ENCODE data around the gene CORO7.

Gene CORO7

DNA sequence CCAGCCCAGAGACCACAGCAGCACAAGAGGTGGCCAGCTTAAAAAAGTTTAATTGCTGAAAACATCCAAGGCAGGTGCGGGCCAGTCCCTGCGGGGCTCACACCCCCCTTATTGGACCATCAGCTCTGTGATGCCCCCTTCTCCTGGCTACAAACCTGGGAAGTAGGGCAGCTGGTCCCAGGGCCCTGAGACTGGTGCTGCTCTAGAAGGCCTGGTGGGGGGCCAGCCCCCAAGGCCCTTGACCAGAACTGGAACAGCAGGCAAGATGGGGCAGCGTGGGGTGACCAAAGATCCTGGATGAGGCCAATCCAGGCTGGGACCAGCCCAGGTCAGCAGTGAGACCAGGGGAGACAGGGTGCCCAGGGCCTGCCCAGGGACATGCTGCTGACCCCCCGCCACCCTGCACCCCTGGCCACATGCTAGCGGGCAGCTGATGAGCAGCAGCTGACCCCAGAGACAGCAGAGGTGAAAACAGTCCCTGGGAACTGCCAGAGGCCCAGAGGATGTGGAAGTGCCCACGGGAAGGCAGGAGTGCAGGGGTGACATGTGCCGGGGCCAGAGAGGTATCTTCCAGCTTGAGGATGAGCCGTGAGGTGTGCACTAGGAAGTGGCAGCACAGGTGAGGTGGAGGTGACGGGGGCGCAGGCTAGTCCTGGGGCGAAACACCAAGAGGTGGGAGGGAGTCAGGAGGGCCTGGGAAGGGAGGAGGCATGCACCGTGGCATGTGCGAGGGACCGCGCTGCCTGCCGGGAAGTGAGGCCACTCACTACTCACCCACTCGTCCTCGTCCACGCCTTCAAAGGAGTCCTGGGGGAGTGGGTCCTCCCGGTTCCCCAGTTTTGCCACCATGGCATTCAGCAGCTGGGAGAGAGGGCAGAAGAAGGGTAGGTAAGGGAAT lies 61.6 kb downstream of the CORO7 start:
- no peak overlapping the region for H3K4me3 ChIP-seq
- H3K9me3 ChIP-seq (ENCODE audit: low read depth, low read length), result no peaks in the 10 kb centered on the region
- no peak for TF ChIP-seq FOXP2 (optimal IDR thresholded peaks at IDR 0.05; ENCODE audit: control extremely low read depth, extremely low read length, insufficient read depth)
- no peak overlapping the region for H3K27ac ChIP-seq
- no peak for DNase-seq (ENCODE audit: low read depth, low spot score)
- H3K9ac ChIP-seq (ENCODE audit: insufficient read length), result no peak overlapping the region
- H3K36me3 ChIP-seq (ENCODE audit: insufficient read depth, low read length), result no peaks in the 10 kb centered on the region

DNA sequence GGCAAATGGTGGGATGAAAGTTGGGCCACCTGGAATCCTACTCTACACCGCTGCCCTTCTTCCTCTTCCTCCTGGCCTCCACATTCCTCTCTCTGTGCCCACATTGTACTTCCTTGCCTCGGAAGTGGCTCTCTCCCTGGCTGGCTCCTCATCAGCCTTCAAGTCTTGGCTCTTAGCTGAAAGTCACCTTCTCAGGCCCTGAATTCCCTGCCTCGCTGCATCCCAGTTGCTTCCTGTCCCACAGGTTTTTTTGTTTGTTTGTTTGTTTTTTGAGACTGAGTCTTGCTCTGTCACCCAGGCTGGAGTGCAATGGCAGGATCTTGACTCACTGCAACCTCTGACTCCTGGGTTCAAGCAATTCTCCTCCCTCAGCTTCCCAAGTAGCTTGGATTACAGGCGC lies 62.7 kb downstream of the CORO7 start:
- no peak overlapping the region for H3K4me3 ChIP-seq
- H3K36me3 ChIP-seq (ENCODE audit: insufficient read depth, low read length), result peaks cover 4% of the 10 kb centered on the region; the same call in 1 of the 2 replicates
- no peaks in the 10 kb centered on the region for H3K9me3 ChIP-seq (ENCODE audit: low read depth, low read length)
- no peak overlapping the region for H3K27ac ChIP-seq
- H3K9ac ChIP-seq (ENCODE audit: insufficient read length), result no peak overlapping the region
- TF ChIP-seq FOXP2 (optimal IDR thresholded peaks at IDR 0.05; ENCODE audit: control extremely low read depth, extremely low read length, insufficient read depth) (no peak), EZH2 (IDR thresholded peaks at IDR 0.05) (no peak), POLR2AphosphoS5 (IDR thresholded peaks at IDR 0.05; ENCODE audit: borderline replicate concordance, low read depth, low read length) (no peak)
- no peak for DNase-seq (ENCODE audit: low read depth, low spot score)

- no peak for TF ChIP-seq FOXP2 (optimal IDR thresholded peaks at IDR 0.05; ENCODE audit: control extremely low read depth, extremely low read length, insufficient read depth)
- no peak for TF ChIP-seq POLR2AphosphoS5 (IDR thresholded peaks at IDR 0.05; ENCODE audit: borderline replicate concordance, low read depth, low read length)
- TF ChIP-seq EZH2 (IDR thresholded peaks at IDR 0.05), result no peak
- Histone ChIP-seq H3K9me3 (ENCODE audit: low read depth, low read length) (no peaks in the 10 kb centered on the region), H3K27ac (no peak overlapping the region), H3K4me3 (no peak overlapping the region), H3K36me3 (ENCODE audit: insufficient read depth, low read length) (peaks cover 6% of the 10 kb centered on the region; the same call in 1 of the 2 replicates), H3K9ac (ENCODE audit: insufficient read length) (no peak overlapping the region)
- no peak for DNase-seq (ENCODE audit: low read depth, low spot score)
Measured at GRCh38 chr16:4352843-4353242, 63.6 kb downstream of the CORO7 start.

DNA sequence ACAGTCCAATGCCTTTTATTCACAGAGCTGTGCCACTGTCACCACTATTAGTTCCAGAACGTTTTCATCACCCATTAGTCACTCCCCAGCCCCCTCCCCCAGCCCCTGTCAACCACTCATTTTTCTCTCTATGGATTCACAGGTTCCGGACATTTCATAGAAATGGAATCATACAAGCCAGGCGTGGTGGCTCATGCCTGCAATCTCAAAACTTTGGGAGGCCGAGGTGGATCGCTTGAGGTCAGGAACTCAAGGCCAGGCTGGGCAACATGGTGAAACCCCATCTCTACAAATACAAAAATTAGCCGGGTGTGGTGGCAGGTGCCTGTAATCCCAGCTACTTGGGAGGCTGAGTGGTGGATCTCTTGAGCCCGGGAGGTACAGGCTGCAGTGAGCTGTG lies 64.5 kb downstream of the CORO7 start:
- H3K4me3 ChIP-seq, result peak overlapping the region; percentile 86
- H3K36me3 ChIP-seq (ENCODE audit: insufficient read depth, low read length), result peaks cover 8% of the 10 kb centered on the region; the same call in 1 of the 2 replicates
- H3K27ac ChIP-seq, result peak overlapping the region; percentile 64; the same call in 1 of the 2 replicates
- no peaks in the 10 kb centered on the region for H3K9me3 ChIP-seq (ENCODE audit: low read depth, low read length)
- no peak for TF ChIP-seq EZH2 (IDR thresholded peaks at IDR 0.05)
- no peak for TF ChIP-seq FOXP2 (optimal IDR thresholded peaks at IDR 0.05; ENCODE audit: control extremely low read depth, extremely low read length, insufficient read depth)
- no peak for TF ChIP-seq POLR2AphosphoS5 (IDR thresholded peaks at IDR 0.05; ENCODE audit: borderline replicate concordance, low read depth, low read length)
- no peak for DNase-seq (ENCODE audit: low read depth, low spot score)
- H3K9ac ChIP-seq (ENCODE audit: insufficient read length), result peak overlapping the region; percentile 66

DNA sequence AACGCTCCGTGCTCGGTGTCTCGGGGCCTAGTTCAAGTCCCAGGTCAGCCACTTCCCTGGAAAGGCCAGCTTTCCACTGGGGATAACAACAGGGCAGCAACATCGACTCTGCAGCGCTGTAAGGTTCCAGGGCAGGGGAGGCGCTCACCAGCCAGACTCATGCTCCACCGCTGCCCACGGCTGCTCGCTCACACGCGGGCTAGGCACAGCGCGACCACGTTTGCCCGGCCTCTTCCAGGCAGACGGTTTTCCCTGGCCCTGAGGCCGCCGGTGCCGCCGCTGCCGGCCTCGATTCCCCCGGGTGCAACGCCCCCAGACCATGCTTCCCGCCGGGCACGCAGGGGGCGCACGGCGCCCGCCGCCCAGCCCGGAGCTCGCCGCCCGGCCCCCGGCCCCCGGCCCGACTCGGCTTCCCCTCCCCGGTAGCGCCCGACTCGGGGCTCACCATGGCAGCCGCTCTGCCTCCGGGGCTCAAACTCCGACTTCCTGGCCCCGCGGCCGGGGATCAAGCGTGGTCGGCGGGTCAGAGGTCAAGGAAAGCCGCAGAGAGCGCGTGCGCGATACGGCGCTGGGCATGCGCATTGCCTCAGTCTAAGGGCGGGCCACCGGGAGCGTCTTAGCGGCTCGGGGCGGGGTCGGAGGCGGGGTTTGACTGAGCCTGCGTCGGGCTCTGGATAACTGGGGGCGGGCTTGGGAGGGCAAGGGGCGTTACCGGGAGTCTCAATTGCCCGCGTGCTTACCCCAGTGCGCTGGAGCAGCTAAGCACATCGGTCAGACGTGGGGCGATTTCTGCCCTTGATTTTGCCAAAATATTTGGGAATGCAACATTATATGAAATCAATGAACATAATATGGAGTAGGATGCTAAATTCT lies 65.4 kb downstream of the CORO7 start, which contains the start of gene PAM16:
PAM16 (minus strand) TSS at position 535 of the 873 bp plus-strand sequence; CDS start at position 448, 87 bp downstream.
- Histone ChIP-seq H3K9ac (ENCODE audit: insufficient read length) (peak within 1 kb of the TSS; percentile 93), H3K27ac (peak within 1 kb of the TSS; percentile 76), H3K36me3 (ENCODE audit: insufficient read depth, low read length) (peaks cover 8% of the 10 kb centered on the region; the same call in 1 of the 2 replicates), H3K4me3 (peak within 1 kb of the TSS; percentile 86), H3K9me3 (ENCODE audit: low read depth, low read length) (no peaks in the 10 kb centered on the region)
- TF ChIP-seq FOXP2 (optimal IDR thresholded peaks at IDR 0.05; ENCODE audit: control extremely low read depth, extremely low read length, insufficient read depth) (no peak), EZH2 (IDR thresholded peaks at IDR 0.05) (no peak), POLR2AphosphoS5 (IDR thresholded peaks at IDR 0.05; ENCODE audit: borderline replicate concordance, low read depth, low read length) (peak; percentile 76)
- DNase-seq (ENCODE audit: low read depth, low spot score), result peak; percentile 60

DNA sequence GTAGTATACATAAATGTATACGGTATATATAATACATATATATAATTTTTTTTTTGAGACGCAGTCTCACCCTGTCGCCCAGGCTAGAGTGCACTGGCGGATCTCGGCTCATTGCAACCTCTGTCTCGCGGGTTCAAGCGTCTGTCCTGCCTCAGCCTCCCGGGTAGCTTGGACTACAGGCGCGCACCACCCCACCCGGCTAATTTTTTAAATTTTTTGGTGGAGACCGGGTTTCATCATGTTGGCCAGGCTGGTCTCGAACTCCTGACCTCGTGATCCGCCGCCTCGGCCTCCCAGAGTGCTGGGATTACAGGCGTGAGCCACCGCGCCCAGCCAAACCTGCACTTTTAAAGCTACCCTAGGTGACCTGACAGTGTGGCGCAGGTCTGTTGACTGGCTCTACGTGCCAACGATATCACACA lies 66.0 kb downstream of the CORO7 start:
- TF ChIP-seq EZH2 (IDR thresholded peaks at IDR 0.05) (no peak), FOXP2 (optimal IDR thresholded peaks at IDR 0.05; ENCODE audit: control extremely low read depth, extremely low read length, insufficient read depth) (no peak), POLR2AphosphoS5 (IDR thresholded peaks at IDR 0.05; ENCODE audit: borderline replicate concordance, low read depth, low read length) (no peak)
- Histone ChIP-seq H3K9ac (ENCODE audit: insufficient read length) (peak overlapping the region; percentile 93), H3K4me3 (peak overlapping the region; percentile 86), H3K27ac (peak overlapping the region; percentile 76), H3K36me3 (ENCODE audit: insufficient read depth, low read length) (peaks cover 8% of the 10 kb centered on the region; the same call in 1 of the 2 replicates), H3K9me3 (ENCODE audit: low read depth, low read length) (no peaks in the 10 kb centered on the region)
- DNase-seq (ENCODE audit: low read depth, low spot score), result no peak

- peak overlapping the region; percentile 41 for H3K9ac ChIP-seq (ENCODE audit: insufficient read length)
- peaks cover 8% of the 10 kb centered on the region; the same call in 1 of the 2 replicates for H3K36me3 ChIP-seq (ENCODE audit: insufficient read depth, low read length)
- no peaks in the 10 kb centered on the region for H3K9me3 ChIP-seq (ENCODE audit: low read depth, low read length)
- H3K4me3 ChIP-seq, result no peak overlapping the region
- DNase-seq (ENCODE audit: low read depth, low spot score), result no peak
- H3K27ac ChIP-seq, result no peak overlapping the region
- TF ChIP-seq EZH2 (IDR thresholded peaks at IDR 0.05), result no peak
- no peak for TF ChIP-seq FOXP2 (optimal IDR thresholded peaks at IDR 0.05; ENCODE audit: control extremely low read depth, extremely low read length, insufficient read depth)
- TF ChIP-seq POLR2AphosphoS5 (IDR thresholded peaks at IDR 0.05; ENCODE audit: borderline replicate concordance, low read depth, low read length), result no peak
Measured at GRCh38 chr16:4349332-4349731, 67.1 kb downstream of the CORO7 start.

Data from SK-N-MC (cell line).